ENCODE measurements around the gene PLGLB2. TPM values are rescaled to one million over a fixed set of nuclear protein-coding genes. Genes with fewer than 3 reads are reported as not detected.
"Not testable (repeated sequence)": the region's sequence is repeated elsewhere in the genome, so short reads cannot be mapped to it uniquely, and the experiment has no call there.

Gene PLGLB2
- total RNA-seq (2014; rRNA removed; shearing (Covaris generic)), result 0.60 and 1.2 TPM in 2 replicates

DNA sequence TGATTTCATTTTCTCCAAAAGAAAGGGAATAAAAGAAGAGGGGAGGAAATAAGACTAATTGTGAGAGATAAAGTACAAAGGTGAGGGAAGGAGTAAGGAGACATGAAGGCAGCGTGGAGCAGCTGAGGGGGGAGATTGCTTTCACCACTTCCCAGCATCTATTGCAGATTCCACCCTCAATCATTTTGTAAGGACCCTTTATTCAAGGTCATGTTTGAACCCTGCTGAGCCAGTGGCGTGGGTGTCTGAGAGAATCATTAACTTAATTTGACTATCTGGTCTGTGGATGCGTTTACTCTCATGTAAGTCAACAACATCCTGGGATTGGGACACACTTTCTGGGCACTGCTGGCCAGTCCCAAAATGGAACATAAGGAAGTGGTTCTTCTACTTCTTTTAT, at the start of gene PLGLB2:
Gene PLGLB2 (plus strand): TSS at position 297 of the 400 bp plus-strand sequence. CDS start 67 bp downstream, at position 364.
- not testable (repeated sequence) for DNase-seq (ENCODE audit: low read depth)

DNA sequence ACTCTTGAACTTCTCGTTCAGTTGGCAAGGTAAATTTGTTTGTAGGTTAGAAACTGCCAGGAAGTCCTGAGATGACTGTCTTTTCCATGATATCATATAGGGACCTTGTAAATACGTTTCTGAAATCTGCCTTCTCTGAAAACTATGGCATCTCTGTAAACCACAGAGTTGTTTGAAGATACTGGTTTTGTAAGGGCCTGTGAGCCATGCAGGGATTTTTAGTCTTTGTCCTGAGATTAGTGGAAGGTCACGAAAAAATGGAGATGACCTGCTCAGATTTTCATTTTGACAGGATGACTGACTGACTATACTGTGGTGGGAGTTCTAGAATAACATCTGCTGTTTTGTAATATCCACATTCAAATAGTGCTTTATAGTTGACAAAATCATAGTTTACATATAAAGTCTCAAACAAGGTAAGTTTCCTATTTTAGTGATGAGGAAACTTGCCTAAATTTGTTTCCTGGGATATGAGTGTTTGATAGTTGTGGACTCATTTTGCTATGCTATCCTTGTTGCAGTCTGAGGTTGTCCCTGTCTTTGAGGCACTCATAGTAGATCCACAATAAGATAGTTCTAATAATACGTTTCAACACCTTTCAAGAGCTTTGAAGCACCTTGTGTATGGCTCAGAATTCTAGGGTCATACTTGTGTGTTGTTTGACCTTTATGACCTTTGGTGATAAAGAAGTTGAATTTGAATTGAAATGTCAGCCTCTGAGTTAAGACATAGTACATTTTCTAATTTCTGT, 43.1 kb upstream of the PLGLB2 start:
- DNase-seq (ENCODE audit: low read depth), result not testable (repeated sequence)

DNA sequence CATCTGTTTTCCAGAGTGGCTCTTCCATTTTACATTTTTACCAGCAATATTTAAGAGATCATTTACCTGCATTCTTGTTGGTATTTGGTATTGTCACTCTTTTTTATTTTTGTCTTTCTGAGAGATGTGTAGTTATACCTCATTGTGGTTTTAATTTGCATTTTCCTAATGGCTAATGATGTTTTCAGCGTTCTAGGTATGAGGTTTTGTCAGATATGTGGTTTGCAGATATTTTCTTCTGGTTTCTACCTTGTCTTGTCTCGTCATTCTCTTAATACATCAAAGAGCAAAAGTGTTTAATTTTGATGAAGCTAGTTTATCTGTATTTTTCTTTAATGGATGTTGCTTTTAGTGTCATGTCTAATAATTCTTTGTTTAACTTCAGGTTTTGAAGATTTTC, 39.5 kb upstream of the PLGLB2 start:
- DNase-seq (ENCODE audit: low read depth), result not testable (repeated sequence)

GRCh38 chr2:87727940-87728599, 19.8 kb upstream of the PLGLB2 start:
- DNase-seq (ENCODE audit: low read depth), result not testable (repeated sequence)

DNA sequence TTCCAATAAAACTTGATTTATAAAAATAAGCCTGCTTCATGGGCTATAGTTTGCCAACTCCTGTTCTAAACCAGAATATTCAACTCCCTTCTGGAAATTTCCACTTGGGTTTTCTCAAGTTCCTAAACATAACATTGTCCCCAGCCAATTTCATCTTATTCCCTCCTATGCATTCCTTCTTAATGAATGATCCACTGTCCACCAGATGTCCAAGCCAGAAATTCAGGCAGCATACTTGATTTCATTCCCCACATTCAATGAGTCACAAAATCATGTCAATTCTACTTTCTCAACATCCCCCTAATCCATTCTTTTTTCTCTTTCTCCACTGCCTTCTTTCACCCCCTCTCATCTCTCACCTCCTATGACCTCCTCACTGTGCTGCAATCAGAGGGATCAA, 7.0 kb upstream of the PLGLB2 start:
- DNase-seq (ENCODE audit: low read depth), result not testable (repeated sequence)

DNA sequence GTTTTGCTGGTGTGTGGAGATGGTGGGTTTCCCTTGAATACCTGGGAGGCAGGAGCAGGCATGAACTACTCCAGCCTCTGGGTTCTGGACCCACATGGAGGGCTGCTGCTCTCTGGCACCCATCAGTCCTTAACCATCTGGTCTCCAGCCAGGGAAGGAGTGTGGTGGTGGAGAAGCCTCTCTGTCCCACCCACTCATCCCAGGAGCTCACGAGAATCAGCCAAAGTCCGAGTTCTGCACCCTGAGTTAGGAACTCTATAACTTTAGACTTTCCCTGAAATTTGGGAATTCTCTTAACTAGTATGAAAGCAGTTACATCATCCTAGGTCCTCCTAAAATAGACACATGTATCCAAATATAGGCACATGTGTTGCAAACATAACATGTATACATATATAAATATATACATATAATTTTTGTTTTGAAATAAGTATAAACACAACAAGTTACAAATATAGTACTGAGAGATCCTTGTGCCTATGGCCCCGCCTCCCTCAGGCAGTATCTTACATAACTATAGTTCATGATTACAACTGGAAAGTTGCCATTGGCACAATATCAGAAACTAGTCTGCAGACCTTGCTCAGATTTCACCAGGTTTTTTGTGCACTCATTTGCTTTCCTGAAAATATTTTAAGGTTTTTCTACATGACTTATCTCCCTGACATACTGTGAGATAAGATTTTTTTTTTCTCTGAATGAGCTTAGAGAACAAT, 5.3 kb upstream of the PLGLB2 start:
- not testable (repeated sequence) for DNase-seq (ENCODE audit: low read depth)

GRCh38 chr2:87743638-87744037, 4.2 kb upstream of the PLGLB2 start:
- DNase-seq (ENCODE audit: low read depth), result not testable (repeated sequence)

GRCh38 chr2:87745353-87745951, 2.4 kb upstream of the PLGLB2 start:
- not testable (repeated sequence) for DNase-seq (ENCODE audit: low read depth)

DNA sequence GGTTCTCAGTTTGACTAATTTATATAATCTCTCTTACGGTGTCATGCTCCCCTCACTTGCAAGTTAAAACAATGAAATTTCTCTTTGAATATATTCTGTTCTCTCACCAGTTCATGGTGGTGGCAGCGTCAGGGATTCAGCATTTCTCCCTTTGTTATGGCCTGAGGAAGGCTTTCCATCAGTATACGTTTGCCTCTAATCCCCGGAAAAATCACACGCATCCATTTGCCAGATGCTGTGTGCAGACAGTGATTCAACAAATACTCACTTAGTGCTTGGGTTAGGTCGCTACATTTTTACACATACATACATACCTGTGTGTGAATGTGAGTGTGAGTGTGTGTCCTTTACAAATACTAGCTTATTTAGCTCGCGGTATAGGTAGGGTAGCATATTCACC, 637 bp downstream of the PLGLB2 start:
- not testable (repeated sequence) for DNase-seq (ENCODE audit: low read depth)

- DNase-seq (ENCODE audit: low read depth), result not testable (repeated sequence)
These were observed 2.7 kb downstream of the PLGLB2 start for GRCh38 chr2:87750560-87750959.

- not testable (repeated sequence) for DNase-seq (ENCODE audit: low read depth)
These were observed 6.9 kb downstream of the PLGLB2 start for GRCh38 chr2:87754759-87755158.

Other genes starting within 250 kb of the PLGLB2 start
- 1.8 and 3.4 TPM in 2 replicates for gene RGPD2, start 77.7 kb downstream of the PLGLB2 start, total RNA-seq (2014; rRNA removed; shearing (Covaris generic))

Measured in RPMI7951 (cell line).